NK-92 (cell line): Measurements from ENCODE around the gene CSTF2.
"Not testable (repeated sequence)": the region's sequence is repeated elsewhere in the genome, so short reads cannot be mapped to it uniquely, and the experiment has no call there.

Source experiments
- DNase-seq: peaks from one replicate; lab custom pipeline; 2025; ENCODE audit not compliant: unreplicated experiment; lab: John Stamatoyannopoulos, UW

The CSTF2 gene, protein sequence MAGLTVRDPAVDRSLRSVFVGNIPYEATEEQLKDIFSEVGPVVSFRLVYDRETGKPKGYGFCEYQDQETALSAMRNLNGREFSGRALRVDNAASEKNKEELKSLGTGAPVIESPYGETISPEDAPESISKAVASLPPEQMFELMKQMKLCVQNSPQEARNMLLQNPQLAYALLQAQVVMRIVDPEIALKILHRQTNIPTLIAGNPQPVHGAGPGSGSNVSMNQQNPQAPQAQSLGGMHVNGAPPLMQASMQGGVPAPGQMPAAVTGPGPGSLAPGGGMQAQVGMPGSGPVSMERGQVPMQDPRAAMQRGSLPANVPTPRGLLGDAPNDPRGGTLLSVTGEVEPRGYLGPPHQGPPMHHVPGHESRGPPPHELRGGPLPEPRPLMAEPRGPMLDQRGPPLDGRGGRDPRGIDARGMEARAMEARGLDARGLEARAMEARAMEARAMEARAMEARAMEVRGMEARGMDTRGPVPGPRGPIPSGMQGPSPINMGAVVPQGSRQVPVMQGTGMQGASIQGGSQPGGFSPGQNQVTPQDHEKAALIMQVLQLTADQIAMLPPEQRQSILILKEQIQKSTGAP

DNA sequence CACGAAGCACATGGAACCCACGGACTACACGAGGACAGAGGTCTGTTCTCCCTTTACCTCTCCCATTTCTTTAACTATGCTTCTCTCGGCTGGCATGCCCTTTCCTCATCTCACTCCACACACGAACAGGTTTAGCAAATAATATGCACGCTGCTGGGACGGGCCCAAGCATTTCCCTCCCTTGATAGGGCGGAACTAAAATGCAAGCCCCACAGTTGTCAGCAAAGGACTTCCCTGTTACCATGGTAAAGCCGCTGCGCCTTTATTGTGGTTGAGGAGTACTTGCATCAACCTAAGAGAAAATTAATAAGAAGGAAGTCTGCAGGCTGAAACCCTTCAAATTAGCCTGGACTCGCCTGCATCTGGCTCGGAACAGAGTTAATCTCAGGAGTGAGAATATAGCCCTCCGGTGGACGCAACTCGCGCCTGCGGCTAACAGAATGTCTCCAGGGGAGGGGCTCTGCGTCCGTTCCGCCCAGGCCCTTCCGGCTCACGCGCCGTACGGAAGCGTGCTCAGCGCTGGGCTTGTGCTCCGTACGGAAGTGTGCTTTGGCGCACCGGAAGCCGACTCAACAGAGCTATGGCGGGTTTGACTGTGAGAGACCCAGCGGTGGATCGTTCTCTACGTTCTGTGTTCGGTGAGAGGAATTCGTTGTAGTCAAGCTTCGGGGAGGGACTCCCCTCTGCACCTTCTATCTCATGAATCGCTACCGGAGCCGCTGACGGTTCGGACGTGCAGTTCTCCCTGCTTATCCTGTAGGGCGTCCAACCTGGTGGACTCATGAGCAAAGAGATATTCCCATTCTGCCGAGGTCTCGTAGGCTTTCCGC, at the start of gene CSTF2:
CSTF2 (plus strand) TSS at position 555 of the 830 bp plus-strand sequence; CDS start at position 581, 26 bp downstream.
- DNase-seq = no peak

DNA sequence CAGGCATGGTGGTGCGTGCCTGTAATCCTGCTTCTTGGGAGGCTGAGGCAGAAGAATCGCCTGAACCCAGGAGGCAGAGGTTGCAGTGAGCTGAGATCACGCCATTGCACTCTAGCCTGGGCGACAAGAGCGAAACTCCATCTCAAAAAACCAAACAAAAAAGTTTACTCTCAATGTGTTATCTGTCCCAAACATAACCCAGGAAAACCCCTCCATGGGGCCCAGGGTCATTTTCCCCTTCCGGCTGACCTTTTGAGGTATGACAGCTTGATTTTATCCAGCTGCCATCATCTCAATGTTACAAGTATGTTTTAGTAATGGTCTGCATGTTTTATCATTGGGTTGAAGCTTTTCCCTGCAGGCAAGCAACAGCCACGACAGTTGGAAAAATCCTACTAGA, 23.8 kb upstream of the CSTF2 start:
- DNase-seq = not testable (repeated sequence)

DNA sequence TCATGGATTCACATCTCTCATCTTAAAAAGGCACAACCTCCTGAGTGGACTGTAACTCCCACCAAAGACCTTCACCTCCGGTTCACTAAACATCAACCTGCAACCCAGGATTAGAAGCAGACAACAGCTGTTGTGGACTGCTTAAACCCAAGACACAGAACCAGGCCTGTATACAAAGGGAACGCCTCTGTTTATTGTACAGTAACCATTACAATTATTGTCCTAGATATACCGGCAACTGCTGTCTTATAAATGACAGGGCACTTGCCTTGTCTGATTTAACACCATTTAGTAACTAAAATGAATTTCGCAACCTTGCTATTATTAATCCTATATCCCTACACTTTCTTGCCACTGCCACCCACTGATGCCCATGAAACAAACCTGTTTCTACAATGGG, 22.8 kb upstream of the CSTF2 start:
- DNase-seq = no peak

DNA sequence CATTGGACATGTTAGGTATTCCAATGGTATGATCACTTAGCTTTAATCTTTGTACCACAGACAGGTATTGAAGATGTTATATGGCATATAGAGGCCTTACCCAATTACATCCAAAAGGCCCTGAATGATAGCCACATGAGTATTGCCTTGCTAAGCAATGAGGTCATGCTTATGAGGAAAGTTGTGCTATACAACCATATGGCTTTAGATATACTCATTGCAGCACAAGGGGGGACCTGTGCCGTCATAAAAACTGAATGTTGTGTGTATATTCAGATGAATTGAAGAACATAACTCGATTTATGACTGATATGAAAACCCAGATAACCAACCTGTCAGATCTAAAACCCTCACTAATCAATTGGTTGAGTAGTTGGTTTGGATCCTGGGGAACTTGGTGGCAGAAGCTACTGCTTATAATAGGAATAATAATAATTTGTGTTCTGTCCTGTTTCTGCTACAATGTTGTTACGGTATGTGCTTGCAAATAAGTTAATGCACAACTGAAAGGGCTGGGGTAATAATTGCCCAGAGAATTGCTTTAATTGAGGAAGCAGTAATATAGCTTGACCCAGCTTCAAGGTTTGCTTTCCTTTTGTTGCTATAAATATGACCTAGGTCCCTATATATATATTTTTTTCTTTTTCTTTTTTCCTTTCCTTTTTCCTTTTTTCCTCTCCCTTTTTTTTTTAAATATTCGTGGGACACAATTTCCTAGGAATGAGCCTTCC, 21.5 kb upstream of the CSTF2 start:
- no peak for DNase-seq

DNA sequence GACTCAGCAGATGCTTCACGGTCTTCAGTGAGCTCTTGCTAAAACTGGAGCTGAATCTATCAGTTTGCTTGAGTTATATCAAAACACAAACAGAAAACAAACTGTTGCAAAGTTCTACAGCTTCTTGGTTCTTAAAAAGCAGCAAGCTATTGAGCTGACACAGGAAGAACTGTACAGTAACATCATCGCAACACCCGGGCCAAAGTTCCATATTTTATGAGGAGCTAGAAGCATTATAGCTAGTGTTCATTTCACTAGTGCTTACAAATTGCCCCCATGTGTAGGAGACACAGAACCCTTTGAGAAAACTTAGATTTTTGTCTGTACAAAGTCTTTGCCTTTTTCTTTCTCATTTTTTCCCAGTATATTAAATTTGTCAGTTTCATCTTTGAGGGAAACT, 17.3 kb upstream of the CSTF2 start:
- DNase-seq = no peak

DNA sequence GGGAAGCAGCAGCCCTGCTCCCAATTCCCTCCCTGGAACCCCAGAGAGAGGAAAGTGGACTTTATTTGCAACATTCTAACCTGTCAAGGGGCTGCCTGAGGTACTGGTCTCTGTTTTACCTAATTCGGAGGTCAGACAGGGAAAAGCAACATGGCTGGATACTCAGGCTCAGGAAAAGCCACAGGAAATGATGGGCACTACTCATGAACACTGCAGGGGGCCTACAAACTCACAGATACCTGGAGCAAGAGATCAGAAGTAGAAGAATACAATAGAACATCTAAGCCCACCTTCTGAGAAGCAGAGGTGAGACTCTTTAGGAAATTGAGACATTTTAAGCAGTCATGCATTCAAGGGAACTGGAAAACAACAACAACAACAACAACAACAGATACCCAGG, 15.4 kb upstream of the CSTF2 start:
- no peak for DNase-seq

DNA sequence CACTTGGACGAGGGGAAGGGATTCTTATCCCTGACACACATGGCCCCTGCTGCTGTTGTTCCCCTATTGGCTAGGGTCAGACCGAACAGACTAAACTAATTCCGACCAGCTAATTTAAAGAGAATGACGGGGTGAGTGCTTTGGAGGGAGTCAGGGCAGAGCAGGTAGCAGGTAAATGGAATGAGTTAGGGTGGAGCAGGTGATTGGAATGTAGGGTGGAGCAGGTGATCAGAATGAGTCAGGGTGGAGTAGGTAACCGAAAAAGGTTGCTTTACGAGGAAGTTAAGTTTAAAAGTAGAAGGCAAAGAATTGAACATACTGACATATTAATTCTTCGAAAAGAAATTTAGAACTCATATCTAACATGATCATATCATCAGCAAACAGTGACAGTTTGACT, 11.9 kb upstream of the CSTF2 start:
- not testable (repeated sequence) for DNase-seq

DNA sequence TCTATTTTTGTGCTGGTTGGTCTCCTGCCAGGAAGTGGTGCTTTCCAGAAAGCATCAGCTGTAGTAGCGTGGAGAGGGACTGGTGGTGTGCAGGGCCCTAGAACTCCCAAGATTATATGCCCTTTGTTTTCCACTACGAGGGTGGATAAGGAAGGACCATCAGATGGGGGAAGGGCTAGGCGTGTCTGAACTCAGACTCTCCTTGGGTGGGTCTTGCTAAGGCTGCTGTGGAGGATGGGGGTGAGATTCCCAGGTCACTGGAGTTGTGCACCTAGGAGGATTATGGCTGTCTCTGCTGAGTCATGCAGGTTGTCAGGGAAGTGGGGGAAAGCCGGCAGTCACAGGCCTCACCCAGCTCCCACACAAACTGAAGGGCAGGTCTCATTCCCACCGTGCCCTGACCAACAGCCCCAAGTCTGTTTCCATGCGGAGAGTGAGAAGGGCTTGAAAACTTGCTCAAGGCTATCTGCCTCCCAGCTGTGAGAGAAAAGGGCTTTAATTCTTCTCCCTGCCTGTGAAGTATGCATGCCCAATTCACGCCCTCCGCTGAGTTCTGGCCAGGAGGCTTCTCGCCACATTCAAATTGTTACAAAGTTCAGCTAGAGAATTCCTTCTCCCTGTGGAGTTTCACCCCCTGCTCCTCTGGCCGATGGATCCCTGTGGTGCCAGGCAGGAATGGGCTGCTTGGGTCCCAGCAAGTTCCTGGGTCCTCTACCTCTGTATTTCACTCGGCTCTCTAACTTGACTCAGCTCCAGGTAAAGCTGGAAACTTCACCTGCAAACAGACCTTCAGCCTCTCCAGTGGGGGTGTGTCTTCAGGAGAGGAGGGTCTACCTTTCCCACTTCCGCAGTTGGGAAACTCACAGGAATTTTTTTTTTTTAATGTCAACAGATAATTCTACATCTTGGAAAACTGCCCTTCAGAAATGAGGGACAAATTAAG, 7.7 kb upstream of the CSTF2 start:
- DNase-seq = no peak

DNA sequence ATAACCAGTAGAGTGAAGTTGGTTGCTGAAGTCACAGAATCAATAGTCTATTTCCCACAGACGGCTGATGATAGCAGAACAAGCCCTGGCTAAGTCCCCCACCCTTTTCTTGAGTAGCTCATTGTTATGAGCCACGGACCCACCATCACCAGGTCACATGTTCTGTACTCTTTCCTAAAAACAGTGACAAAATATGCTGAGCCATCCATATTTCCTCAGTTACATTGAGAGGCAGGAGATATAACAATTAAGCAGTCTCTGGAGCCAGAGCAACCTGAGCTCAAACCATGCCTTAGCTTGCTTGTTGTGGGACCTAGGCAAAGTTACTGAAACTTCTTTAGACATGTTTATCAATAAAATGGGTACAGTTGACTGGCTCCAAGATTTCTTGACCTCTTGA, 2.9 kb upstream of the CSTF2 start:
- DNase-seq = no peak

DNA sequence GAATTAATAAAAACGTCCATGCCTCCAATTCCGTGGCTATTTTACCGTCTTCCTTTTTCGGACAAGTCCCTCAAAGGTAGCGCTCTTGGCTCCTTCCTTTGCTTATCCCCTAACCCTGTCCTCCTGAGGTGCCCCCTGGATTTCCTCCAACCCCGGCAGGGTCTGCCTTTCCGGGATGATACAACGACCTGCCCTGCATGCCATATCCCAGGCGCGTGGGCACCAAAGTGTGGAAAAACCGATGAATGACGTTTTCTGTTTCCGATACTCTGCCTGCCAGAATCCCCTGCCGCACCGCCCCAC, 706 bp upstream of the CSTF2 start:
- no peak for DNase-seq

DNA sequence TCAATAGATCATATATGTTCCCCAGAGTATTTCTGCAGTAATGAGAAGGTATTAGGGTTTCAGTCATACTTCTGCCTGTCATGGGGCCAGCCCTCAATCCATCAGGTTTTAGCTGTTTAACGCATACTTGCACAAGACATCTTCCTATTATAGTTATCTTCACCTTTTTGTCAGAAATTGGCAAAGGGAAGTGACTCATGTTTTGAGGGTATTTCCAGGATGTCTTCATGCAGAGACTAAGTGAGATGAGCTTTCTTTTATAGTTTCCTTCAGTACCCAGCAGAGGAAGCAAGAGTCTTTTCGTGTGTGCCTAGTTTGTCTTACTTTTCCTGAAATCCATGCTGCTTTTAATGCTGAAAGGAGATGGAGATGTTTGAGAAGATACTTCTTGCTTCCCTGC, 9.5 kb downstream of the CSTF2 start:
- no peak for DNase-seq

DNA sequence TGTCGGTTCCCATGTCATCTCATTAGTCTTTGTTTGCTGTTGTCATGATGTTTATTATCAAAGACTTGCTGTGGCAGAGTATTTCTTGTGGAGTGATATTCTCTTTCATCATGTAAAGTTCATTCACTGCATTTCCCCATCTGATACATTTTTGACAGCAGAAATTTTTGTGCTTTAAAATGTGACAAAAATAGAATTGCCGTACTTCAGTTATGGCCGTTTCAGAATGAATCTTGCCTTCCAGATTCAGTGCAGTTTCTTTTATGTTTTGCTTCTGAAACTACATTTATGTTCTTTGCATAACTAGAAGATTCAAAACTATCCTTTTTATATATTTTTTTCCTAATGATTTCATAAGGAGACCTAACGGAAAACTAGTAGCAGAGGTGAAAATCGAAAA, 10.0 kb downstream of the CSTF2 start:
- DNase-seq = no peak

DNA sequence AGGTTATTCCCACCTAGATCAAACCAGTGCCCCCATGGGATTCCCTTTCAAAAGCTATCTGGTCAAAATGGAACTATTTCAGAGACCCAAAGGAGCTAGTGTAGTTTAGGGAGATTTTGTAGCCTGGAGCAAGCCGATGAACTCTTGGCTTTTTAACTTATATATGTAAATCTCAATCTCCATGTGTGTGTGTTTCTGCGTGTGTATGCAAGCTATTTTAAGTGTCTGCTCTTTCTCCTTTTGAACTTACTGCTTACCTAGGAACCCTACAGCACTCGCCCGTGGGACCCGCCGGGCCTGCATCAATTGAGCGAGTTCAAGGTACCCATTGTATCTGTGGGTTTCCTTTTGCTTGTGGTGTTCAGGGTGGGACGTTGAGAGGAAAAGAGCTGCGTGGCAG, 10.4 kb downstream of the CSTF2 start:
- no peak for DNase-seq

DNA sequence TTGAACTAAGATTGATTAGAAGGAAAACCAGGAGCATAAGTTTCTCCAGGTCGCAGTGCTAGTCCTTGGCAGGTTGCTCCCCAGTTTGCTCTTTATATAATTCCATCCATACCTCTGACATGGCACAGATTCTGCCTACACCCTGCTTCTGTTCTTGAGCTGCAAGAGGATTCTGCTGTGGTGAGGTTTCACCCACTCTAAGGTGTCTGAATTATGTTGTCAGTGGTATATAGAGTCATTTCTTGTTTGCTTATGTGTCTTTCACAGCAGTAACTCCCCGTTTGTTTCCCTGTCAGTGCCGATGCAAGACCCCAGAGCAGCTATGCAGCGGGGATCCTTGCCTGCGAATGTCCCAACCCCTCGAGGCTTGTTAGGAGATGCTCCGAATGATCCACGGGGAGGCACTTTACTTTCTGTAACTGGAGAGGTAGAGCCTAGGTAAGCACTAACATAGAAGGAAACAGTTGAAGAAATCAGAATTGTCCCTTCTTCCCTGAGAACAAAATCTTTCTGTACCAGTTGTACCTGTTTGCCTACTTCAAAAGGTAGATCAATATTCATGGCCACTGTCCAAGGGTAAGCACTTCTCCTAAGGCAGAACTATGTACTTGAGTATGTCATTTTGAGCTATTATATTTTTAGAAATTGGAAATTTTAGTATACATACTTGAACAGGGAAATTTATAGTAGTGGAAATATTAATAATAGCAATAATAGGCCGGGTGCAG, 11.2 kb downstream of the CSTF2 start:
- no peak for DNase-seq

DNA sequence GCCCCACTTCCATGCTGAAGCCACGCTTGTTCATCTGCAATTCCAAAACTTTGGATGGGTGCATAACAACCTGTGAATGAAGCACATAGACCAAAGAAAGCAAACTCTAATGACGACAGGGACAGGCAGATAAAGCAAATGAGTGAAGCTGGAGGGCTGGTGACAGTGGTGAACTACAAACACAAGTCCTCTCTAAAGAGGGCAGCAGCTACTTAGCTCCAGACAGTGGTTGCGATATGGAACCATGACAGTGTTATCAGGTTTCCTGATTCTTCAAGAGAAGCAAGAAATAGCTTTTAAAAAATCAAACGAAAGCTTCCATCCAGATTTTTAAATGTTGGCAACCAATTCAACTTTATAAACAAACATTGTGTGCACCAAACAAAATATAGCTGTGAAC, 30.1 kb downstream of the CSTF2 start:
- DNase-seq = no peak

DNA sequence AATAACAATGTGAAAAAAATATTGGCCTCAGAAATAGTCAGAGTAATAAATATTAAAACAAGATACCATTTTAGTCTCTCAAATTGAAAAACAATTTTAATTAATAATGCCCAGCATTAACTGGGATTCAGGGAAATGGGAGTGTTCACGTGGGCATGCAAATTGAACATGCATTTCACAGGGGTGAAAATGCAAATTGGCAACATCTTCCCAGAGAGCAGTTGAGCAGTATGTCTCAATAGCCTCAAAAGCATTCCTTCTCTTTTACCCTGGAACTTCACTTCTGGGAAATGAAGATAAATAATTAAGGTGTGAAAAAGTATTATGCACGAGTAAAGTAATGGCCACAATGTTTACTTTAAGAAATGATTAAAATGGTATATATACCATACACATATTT, 32.6 kb downstream of the CSTF2 start:
- DNase-seq = no peak

DNA sequence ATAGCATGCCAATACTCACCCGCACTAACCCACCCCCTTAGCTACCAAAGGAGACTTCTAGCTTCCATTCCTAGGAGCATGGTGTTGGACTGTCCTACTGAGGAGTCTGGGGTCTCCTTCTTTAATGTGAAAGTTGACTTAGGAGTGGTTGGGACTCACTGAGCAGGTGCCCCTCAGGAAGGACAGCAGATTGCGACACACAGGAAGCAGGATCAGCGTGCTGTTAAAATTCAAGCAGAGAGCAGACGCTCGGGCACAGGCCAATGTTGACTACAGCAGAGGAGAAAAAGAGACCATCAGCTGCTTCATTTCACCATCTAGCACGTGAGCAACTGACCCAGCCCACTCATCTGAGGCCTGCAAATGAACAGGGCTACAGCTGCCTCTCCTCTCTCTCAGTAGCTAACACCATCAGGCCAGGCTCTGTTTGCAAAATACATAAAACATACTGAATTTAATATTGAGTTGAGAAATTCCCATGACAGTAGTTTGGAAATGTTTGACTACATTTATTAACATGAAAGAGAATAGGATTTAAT, 43.2 kb downstream of the CSTF2 start:
- DNase-seq = no peak

DNA sequence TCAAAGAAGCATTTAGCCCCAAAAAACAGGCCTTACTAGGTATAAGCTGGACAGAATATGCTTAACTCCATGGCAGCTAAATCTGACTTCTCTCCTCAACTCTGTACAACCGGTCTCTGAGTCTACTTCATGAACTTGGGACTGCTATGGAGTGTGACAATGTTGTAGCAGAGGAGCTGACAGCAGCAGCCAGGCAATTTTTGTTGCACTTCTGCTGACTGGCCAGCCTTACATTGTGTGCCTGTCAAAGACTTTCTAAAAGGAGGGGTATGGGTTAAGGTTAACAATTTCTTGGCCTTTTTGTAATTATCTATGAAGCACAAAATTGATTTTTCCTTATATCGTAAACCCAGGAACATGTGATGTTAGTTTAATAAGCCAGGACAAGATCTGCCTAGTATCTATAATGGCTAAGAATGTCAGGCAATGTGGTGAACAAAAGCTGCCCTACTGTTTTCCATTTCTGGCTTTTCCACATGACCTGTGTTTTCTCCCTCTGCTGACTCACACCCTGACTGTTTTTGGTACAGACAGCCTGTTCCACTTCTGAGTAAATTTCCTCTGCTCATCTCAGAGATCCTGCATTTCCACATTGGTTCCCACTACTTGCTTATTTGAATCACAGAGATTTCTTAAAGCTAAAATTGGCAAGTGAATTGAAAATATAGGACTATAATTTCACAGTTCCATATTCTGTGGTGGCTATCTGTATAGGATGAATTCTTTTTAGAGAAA, 44.6 kb downstream of the CSTF2 start:
- DNase-seq = no peak

DNA sequence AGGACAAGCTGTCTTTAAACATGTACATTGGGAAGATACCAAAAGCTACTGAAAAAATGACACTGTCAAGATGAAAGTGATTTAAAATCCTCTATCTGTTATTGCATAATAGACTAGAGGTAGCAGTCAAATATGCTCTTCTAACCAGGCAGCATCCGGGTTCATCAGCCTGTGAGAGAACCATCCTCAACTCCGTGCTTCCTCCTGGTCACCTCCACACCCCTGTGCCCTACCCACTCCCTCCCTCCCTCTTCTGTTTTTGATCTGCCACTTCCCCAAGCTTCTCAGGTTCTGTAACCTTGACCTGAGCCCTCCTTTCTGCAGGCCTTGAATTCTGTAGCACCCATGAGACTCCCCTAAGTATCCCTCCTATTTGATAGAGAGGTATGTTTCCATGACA, 48.1 kb downstream of the CSTF2 start:
- no peak for DNase-seq
